ENCODE results near the gene OLIG2. TPM values are rescaled to one million over a fixed set of nuclear protein-coding genes. Genes with fewer than 3 reads are reported as not detected.

The OLIG2 gene
- polyA plus RNA-seq, 10 donors = 0.08 TPM; not detected in 9

GRCh38 chr21:33063907-33064622 lies 38.3 kb downstream of the OLIG2 start:
- DNase-seq = no peak

DNA sequence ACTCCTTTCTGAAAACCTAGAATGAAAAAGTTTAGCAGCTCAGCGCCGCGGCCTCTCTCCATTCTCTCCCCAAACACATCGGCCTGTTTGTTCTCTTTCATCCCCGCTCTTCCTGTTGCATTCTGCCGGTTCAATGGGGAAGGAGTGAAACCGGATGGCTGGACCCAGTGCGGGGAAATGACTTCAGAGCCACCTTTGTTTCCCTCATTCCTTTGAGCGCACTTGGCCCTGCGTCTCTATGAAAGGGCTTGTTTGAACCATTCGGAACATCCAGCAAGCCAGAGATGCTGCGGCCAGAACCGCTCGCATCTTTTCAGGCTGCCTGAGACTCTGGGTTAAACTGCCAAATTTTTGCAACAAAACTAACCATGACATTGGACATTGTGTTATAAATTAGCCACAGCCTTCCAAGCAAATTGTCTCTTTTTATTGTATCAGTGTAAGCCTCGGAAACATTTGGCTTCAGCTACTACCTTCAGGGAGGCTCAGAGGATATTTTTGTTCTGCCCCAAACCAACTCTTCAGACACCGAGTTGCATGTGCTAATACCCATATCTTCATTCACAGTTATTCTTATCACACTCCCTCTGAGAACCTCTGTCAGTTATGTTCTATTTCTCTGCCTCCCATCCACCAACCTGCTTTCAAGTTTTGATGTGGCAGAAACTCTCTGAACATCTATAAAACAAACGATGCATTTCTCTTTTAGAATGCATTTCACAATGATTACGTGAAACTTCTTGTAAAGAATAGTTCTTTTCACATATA lies 39.1 kb downstream of the OLIG2 start:
- DNase-seq = no peak

- peak in 1 of 3 donors; percentile 40 for DNase-seq
Measured at GRCh38 chr21:33067043-33067442, 41.3 kb downstream of the OLIG2 start.

GRCh38 chr21:33067457-33067856 lies 41.7 kb downstream of the OLIG2 start:
- no peak for DNase-seq

GRCh38 chr21:33069243-33069642 lies 43.5 kb downstream of the OLIG2 start:
- no peak for DNase-seq

DNA sequence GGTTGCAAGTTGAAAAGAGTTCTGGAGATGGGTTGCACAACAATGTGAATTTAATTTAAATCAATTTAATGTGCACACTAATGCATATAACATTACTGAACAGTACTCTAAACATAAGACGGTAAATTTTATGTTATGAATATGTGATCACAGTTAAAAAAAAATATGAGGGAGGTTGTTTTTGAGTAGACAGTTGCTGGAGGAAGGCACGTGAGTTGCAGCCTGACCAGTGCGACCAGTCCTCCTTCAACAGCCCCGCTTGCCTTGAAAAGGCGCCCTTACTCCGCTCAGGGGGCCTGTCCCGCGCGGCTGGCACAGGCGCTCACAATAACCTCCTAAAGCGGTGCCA lies 43.9 kb downstream of the OLIG2 start:
- no peak for DNase-seq

DNA sequence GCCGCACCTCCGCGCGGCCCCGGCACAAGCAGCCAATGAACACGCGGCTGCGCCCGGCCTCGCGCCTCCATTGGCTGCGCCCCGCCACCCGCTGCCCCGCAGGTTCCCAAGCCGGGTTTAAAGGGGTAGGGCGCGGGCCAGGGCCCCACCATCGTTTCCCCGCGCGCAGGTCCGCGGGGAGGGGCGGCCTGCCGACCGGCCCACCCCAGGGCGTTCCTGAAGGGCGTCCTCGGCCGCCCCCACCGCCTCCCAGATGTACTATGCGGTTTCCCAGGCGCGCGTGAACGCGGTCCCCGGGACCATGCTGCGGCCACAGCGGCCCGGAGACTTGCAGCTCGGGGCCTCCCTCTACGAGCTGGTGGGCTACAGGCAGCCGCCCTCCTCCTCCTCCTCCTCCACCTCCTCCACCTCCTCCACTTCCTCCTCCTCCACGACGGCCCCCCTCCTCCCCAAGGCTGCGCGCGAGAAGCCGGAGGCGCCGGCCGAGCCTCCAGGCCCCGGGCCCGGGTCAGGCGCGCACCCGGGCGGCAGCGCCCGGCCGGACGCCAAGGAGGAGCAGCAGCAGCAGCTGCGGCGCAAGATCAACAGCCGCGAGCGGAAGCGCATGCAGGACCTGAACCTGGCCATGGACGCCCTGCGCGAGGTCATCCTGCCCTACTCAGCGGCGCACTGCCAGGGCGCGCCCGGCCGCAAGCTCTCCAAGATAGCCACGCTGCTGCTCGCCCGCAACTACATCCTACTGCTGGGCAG lies 44.4 kb downstream of the OLIG2 start, which contains the start of gene OLIG1:
Gene OLIG1, plus strand, starts transcription at position 148 of the 750 bp plus-strand sequence. Its CDS starts 106 bp downstream, at position 254.
- peak in 1 of 3 donors; percentile 71 for DNase-seq

DNA sequence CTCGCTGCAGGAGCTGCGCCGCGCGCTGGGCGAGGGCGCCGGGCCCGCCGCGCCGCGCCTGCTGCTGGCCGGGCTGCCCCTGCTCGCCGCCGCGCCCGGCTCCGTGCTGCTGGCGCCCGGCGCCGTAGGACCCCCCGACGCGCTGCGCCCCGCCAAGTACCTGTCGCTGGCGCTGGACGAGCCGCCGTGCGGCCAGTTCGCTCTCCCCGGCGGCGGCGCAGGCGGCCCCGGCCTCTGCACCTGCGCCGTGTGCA lies 44.9 kb downstream of the OLIG2 start:
- DNase-seq = no peak

- DNase-seq = peak in 1 of 3 donors; percentile 61
Measured at GRCh38 chr21:33070998-33071769, 45.4 kb downstream of the OLIG2 start.

DNA sequence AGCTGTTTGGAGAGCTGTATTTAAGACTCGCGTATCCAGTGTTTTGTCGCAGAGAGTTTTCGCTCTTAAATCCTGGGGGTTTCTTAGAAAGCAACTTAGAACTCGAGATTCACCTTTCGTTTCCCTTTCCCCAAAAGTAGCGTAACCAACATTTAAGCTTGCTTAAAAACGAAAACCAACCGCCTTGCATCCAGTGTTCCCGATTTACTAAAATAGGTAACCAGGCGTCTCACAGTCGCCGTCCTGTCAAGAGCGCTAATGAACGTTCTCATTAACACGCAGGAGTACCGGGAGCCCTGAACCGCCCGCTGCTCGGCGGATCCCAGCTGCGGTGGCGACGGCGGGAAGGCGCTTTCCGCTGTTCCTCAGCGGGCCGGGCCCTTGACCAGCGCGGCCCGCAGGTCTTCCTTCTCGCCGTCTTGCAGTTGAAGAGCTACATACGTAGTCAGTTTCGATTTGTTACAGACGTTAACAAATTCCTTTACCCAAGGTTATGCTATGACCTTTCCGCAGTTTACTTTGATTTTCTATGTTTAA lies 46.1 kb downstream of the OLIG2 start:
- peak in 1 of 3 donors; percentile 63 for DNase-seq

GRCh38 chr21:33073636-33074035 lies 47.9 kb downstream of the OLIG2 start:
- no peak for DNase-seq

- no peak for DNase-seq
Measured at GRCh38 chr21:33075128-33075527, 49.4 kb downstream of the OLIG2 start.

DNA sequence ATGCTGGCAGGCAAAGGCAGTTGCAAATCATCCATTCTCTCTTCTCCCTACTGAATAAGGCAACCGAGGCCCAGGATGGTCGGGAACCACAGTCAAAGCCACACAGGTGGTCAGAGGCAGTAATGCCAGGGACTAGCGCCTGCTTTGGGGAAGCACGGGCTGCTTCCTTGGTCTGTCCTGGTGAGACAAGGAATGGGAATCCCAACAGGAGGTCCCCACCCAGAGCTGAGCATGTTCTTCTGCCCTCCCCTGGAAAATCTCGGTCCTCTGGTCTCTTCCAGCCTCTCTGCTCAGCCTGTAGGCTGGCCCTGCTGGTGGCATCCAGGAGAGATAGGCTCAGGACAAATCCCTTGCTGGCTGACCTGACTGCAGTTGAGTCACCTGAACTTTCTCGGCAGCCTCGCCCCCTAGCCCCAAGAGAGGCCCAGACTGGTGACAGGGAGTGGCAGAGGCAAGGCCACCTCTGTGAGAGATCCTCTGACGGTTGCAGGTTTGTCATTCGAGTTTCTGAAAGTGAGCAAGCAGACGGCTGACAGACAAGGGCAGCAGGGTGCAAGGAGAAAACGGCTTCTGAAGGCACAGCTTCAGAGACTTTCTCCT lies 50.0 kb downstream of the OLIG2 start:
- DNase-seq = no peak

- DNase-seq = no peak
Measured at GRCh38 chr21:33076600-33077329, 51.0 kb downstream of the OLIG2 start.

Other genes with a start within 250 kb of the OLIG2 start
- gene OLIG1, start 44.2 kb downstream of the OLIG2 start, polyA plus RNA-seq (ENCODE audit: insufficient read length in 10 of 10) = 1 to 10 TPM in 1 of 10 donors, under 1 TPM in 7, not detected in 2; 0.20 to 1.4 (median 0.41) TPM
- gene IFNAR2, start 204.0 kb downstream of the OLIG2 start, polyA plus RNA-seq (ENCODE audit: insufficient read length in 10 of 10) = 10 to 100 TPM in 9 of 10 donors, 1 to 10 TPM in 1; 8.4 to 14.7 (median 12.7) TPM
- gene IL10RB, start 240.4 kb downstream of the OLIG2 start, polyA plus RNA-seq (ENCODE audit: insufficient read length in 10 of 10) = 10 to 100 TPM; 14.9 to 24.8 (median 18.4) TPM

Data from muscle of back (tissue), 11 donors.